Central memory CD4-positive, alpha-beta T cell (primary cell): ENCODE results near the gene COL4A4.
A peak's percentile ranks its signal among the peaks of the same experiment; 100 is the strongest.
"Not testable (repeated sequence)": the region's sequence is repeated elsewhere in the genome, so short reads cannot be mapped to it uniquely, and the experiment has no call there.

Experiments used
- DNase-seq: peaks from one replicate; pipeline ENCODE4 v3.0.0; 2022

Gene COL4A4

GRCh38 chr2:227106845-227107759, 56.9 kb downstream of the COL4A4 start:
- peak; percentile 9 for DNase-seq

GRCh38 chr2:227103583-227103982, 60.4 kb downstream of the COL4A4 start:
- no peak for DNase-seq

- no peak for DNase-seq
These were observed 64.7 kb downstream of the COL4A4 start for GRCh38 chr2:227099340-227099739.

GRCh38 chr2:227098162-227098515, 65.9 kb downstream of the COL4A4 start:
- DNase-seq: no peak

GRCh38 chr2:227097495-227098161, 66.4 kb downstream of the COL4A4 start:
- DNase-seq: no peak

GRCh38 chr2:227095346-227095745, 68.7 kb downstream of the COL4A4 start:
- no peak for DNase-seq

- no peak for DNase-seq
These were observed 81.7 kb downstream of the COL4A4 start for GRCh38 chr2:227082286-227082685.

- no peak for DNase-seq
These were observed 84.3 kb downstream of the COL4A4 start for GRCh38 chr2:227079726-227080125.

GRCh38 chr2:227065065-227065464, 98.9 kb downstream of the COL4A4 start:
- not testable (repeated sequence) for DNase-seq

- DNase-seq: no peak
These were observed 105.1 kb downstream of the COL4A4 start for GRCh38 chr2:227058888-227059399.

GRCh38 chr2:227057743-227058447, 106.1 kb downstream of the COL4A4 start:
- no peak for DNase-seq

GRCh38 chr2:227057060-227057459, 106.9 kb downstream of the COL4A4 start:
- no peak for DNase-seq

GRCh38 chr2:227054006-227054405, 110.0 kb downstream of the COL4A4 start:
- DNase-seq: no peak

- DNase-seq: no peak
These were observed 111.1 kb downstream of the COL4A4 start for GRCh38 chr2:227052879-227053278.

- no peak for DNase-seq
These were observed 120.0 kb downstream of the COL4A4 start for GRCh38 chr2:227043981-227044380.

GRCh38 chr2:227038550-227039189, 125.3 kb downstream of the COL4A4 start:
- DNase-seq: no peak

GRCh38 chr2:227036527-227036926, 127.5 kb downstream of the COL4A4 start:
- no peak for DNase-seq

- DNase-seq: no peak
These were observed 128.2 kb downstream of the COL4A4 start for GRCh38 chr2:227035711-227036367.

- DNase-seq: no peak
These were observed 130.4 kb downstream of the COL4A4 start for GRCh38 chr2:227033471-227034148.

GRCh38 chr2:227031379-227031778, 132.6 kb downstream of the COL4A4 start:
- DNase-seq: no peak

GRCh38 chr2:227030789-227031188, 133.2 kb downstream of the COL4A4 start:
- no peak for DNase-seq
